PC-3 (cell line): ENCODE results near the gene MGLL. TPM values are rescaled to one million over a fixed set of nuclear protein-coding genes. Genes with fewer than 3 reads are reported as not detected.

Experiments used
- ATAC-seq: fragments of 200-7000 bp; cut with Tn5 transposase; 2 replicates; pipeline ENCODE4 v1.9.1; 2020; ENCODE audit warnings: mild to moderate bottlenecking, moderate library complexity
- BruUV-seq: library from RNA; stranded (reverse); fragments of 400-500 nt; replicated peaks from 2 replicates; lab custom pipeline; 2021; lab: Mats Ljungman, UMichigan
- CTCF ChIA-PET: fragments of 300-600 bp; sonication (Branson Sonifier 250); formaldehyde crosslinking; loops from one replicate; lab custom pipeline; 2022; ENCODE audit warnings: antibody characterized with exemption; lab: Charles Lee
- POLR2A ChIA-PET: fragments of 300-600 bp; sonication (Branson Sonifier 250); formaldehyde crosslinking; loops from one replicate; lab custom pipeline; 2022; ENCODE audit warnings: antibody characterized with exemption; ENCODE audit not compliant: unreplicated experiment; lab: Charles Lee
- DNase-seq: peaks from one replicate; pipeline ENCODE4 v3.0.0-alpha.2; 2015
- H2AFZ ChIP-seq: fragments of 300-600 bp; sonication (generic); 2 replicates; pipeline ENCODE4 v1.6.0; 2016; ENCODE audit warnings: antibody characterized with exemption, low read length
- H3F3A ChIP-seq: fragments of 300-600 bp; sonication (generic); one replicate; pipeline ENCODE4 v1.6.0; 2017; ENCODE audit warnings: antibody characterized with exemption, low read length, control low read depth, mild to moderate bottlenecking; ENCODE audit not compliant: unreplicated experiment
- H3K27ac ChIP-seq: fragments of 300-600 bp; sonication (generic); 2 replicates; pipeline ENCODE4 v1.5.1; 2016; ENCODE audit warnings: mild to moderate bottlenecking, low read length
- H3K27me3 ChIP-seq: fragments of 300-600 bp; sonication (generic); 2 replicates; pipeline ENCODE4 v1.6.1; 2016; ENCODE audit warnings: low read length, mixed read lengths
- H3K36me3 ChIP-seq: fragments of 300-600 bp; sonication (generic); 2 replicates; pipeline ENCODE4 v1.6.1; 2016; ENCODE audit warnings: low read depth, mixed run types, low read length, mixed read lengths
- H3K4me1 ChIP-seq: fragments of 300-600 bp; sonication (generic); 2 replicates; pipeline ENCODE4 v1.5.1; 2016; ENCODE audit warnings: low read length; ENCODE audit not compliant: insufficient read depth
- H3K4me2 ChIP-seq: fragments of 300-600 bp; sonication (generic); 2 replicates; pipeline ENCODE4 v1.6.0; 2016; ENCODE audit warnings: low read length
- H3K4me3 ChIP-seq: fragments of 300-600 bp; sonication (generic); 2 replicates; pipeline ENCODE4 v1.5.1; 2016; ENCODE audit warnings: mild to moderate bottlenecking, low read length, mixed read lengths
- H3K79me2 ChIP-seq: fragments of 300-600 bp; sonication (generic); 2 replicates; pipeline ENCODE4 v1.6.1; 2017; ENCODE audit warnings: low read length, mixed read lengths
- H3K9ac ChIP-seq: fragments of 300-600 bp; sonication (generic); 2 replicates; pipeline ENCODE4 v1.6.0; 2016; ENCODE audit warnings: mild to moderate bottlenecking, low read length
- H3K9me2 ChIP-seq: fragments of 300-600 bp; sonication (generic); replicated peaks from 2 replicates; pipeline ENCODE4 v1.6.1; 2016; ENCODE audit warnings: mixed run types, low read length, mixed read lengths
- H3K9me3 ChIP-seq: fragments of 300-600 bp; sonication (generic); 2 replicates; pipeline ENCODE4 v1.6.1; 2016; ENCODE audit warnings: low read length, mixed read lengths
- H4K20me1 ChIP-seq: fragments of 300-600 bp; sonication (generic); 2 replicates; pipeline ENCODE4 v1.6.1; 2016; ENCODE audit warnings: low read length, mixed read lengths
- CTCF ChIP-seq: fragments of 300-600 bp; sonication (generic); conservative IDR thresholded peaks from 2 replicates; pipeline ENCODE4 v1.5.1; 2017; ENCODE audit warnings: antibody characterized with exemption, low read depth, mild to moderate bottlenecking, low read length
- EZH2 ChIP-seq: fragments of 300-600 bp; sonication (generic); IDR thresholded peaks from one replicate; pipeline ENCODE4 v1.6.1; 2017; ENCODE audit warnings: antibody characterized with exemption, mild to moderate bottlenecking, low read length; ENCODE audit not compliant: unreplicated experiment
- EZH2phosphoT487 ChIP-seq: fragments of 300-600 bp; sonication (generic); IDR thresholded peaks from 2 replicates; pipeline ENCODE4 v1.6.1; 2018; ENCODE audit warnings: mild to moderate bottlenecking, antibody characterized with exemption, low read length, borderline replicate concordance
- intact Hi-C: fragments of 100-400 bp; cut with micrococcal nuclease; formaldehyde crosslinking; loops from 2 replicates; pipeline ENCODE4 v1.9.0; 2023
- total RNA-seq: library from RNA; depleted of rRNA; stranded (reverse); fragments of >200 nt; gene quantifications from 2 replicates; pipeline ENCODE4 v1.2.3, GENCODE V29; 2014

Gene MGLL
- total RNA-seq, 1 experiment from 2014 or later = 38.7 TPM

DNA sequence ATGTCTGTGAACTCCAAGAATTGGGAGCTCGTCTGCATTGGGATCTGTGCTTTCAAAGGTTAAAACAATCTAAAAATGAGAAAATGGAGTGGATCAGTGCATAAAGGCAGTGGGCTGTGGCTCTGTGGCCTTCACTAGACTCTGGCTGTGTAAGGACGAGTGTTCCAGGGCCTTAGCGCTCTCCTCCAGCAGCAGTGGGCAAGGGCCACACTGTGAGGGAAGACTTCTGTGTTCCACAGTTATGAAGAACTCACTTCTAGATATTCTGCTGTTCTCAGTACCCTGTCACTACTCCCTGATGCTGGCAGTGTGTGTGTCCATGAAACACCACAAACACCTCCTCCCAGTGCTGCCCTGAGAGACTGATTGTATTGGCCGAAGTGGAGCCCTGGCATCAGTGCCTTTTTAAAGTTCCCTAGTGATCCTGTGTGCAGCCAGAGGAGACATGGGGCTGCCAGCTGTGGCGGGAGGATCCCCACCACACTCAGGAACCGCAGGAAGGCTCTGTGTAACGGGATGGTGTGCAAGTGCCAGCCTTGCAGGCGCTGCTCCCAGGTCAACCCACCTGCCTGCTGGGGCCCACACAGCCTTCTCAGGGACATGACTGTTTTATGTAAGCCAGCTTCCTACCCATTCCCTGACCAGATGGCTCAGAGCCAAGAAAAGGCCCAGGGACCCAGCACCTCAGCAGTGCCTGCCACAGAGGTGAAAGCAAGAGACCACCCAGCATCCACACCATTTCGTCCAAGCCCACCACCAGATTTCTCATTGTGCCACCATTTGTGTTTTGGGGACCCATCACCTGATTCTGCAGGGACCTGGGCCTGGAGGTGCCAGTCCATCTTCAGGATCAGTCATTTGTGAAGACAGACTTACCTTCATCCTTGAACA is 109.2 kb downstream of the MGLL start:
- H3K36me3 ChIP-seq = no peaks in the 10 kb centered on the region
- peak overlapping the region; percentile 31 for H3K4me2 ChIP-seq
- no peak overlapping the region for H3K4me3 ChIP-seq
- ATAC-seq = no peak
- TF ChIP-seq EZH2phosphoT487 (no peak), EZH2 (no peak), CTCF (no peak)
- no peaks in the 10 kb centered on the region for H3K9me2 ChIP-seq
- CTCF ChIA-PET = no interaction called here
- H3K9me3 ChIP-seq = no peaks in the 10 kb centered on the region
- POLR2A ChIA-PET = interaction anchor here (0.6 kb wide), 1 partner anchor 40 kb away, joined by 7 read pairs; no protein-coding TSS in a partner anchor
- no peaks in the 10 kb centered on the region for H3F3A ChIP-seq
- H2AFZ ChIP-seq = no peak overlapping the region
- H3K79me2 ChIP-seq = no peaks in the 10 kb centered on the region
- H4K20me1 ChIP-seq = no peaks in the 10 kb centered on the region
- H3K9ac ChIP-seq = 0 out of 2 replicates have a peak overlapping the region, but pooled peaks have one; percentile 15
- BruUV-seq = no TSS peak
- intact Hi-C loops = no loop called here
- H3K27ac ChIP-seq = peak overlapping the region; percentile 64
- H3K4me1 ChIP-seq = peaks cover 33% of the 10 kb centered on the region
- no peaks in the 10 kb centered on the region for H3K27me3 ChIP-seq
- DNase-seq = no peak

- Histone ChIP-seq H4K20me1 (no peaks in the 10 kb centered on the region), H3K4me3 (no peak overlapping the region), H3K36me3 (no peaks in the 10 kb centered on the region), H3K27me3 (no peaks in the 10 kb centered on the region), H3K27ac (no peak overlapping the region), H3K9ac (no peak overlapping the region), H3K9me3 (no peaks in the 10 kb centered on the region), H2AFZ (no peak overlapping the region), H3K9me2 (no peaks in the 10 kb centered on the region), H3K79me2 (no peaks in the 10 kb centered on the region), H3K4me2 (no peak overlapping the region), H3F3A (no peaks in the 10 kb centered on the region), H3K4me1 (peaks cover 33% of the 10 kb centered on the region)
- no TSS peak for BruUV-seq
- CTCF ChIA-PET = no interaction called here
- POLR2A ChIA-PET = no interaction called here
- intact Hi-C loops = no loop called here
- ATAC-seq = no peak
- TF ChIP-seq EZH2 (no peak), EZH2phosphoT487 (no peak), CTCF (no peak)
- DNase-seq = no peak
Measured at GRCh38 chr3:127712461-127712860, 109.9 kb downstream of the MGLL start.

GRCh38 chr3:127711896-127712295 is 110.4 kb downstream of the MGLL start:
- H3K4me3 ChIP-seq = no peak overlapping the region
- no peak overlapping the region for H3K4me2 ChIP-seq
- H3K9ac ChIP-seq = no peak overlapping the region
- no peaks in the 10 kb centered on the region for H3F3A ChIP-seq
- ATAC-seq (no peak), DNase-seq (no peak)
- POLR2A ChIA-PET = interaction anchor here (0.7 kb wide), 1 partner anchor 103 kb away, joined by 4 read pairs; no protein-coding TSS in a partner anchor
- peaks cover 33% of the 10 kb centered on the region for H3K4me1 ChIP-seq
- CTCF ChIA-PET = no interaction called here
- H3K79me2 ChIP-seq = no peaks in the 10 kb centered on the region
- H2AFZ ChIP-seq = no peak overlapping the region
- H4K20me1 ChIP-seq = no peaks in the 10 kb centered on the region
- no peaks in the 10 kb centered on the region for H3K27me3 ChIP-seq
- BruUV-seq = no TSS peak
- no peaks in the 10 kb centered on the region for H3K36me3 ChIP-seq
- TF ChIP-seq EZH2phosphoT487 (no peak), CTCF (no peak), EZH2 (no peak)
- H3K9me2 ChIP-seq = no peaks in the 10 kb centered on the region
- intact Hi-C loops = no loop called here
- H3K27ac ChIP-seq = no peak overlapping the region
- H3K9me3 ChIP-seq = no peaks in the 10 kb centered on the region
